Measurements from ENCODE around the gene ASTL. TPM values are rescaled to one million over a fixed set of nuclear protein-coding genes. Genes with fewer than 3 reads are reported as not detected.

ASTL gene
- total RNA-seq, 1 donor from 2014 or later = not detected

DNA sequence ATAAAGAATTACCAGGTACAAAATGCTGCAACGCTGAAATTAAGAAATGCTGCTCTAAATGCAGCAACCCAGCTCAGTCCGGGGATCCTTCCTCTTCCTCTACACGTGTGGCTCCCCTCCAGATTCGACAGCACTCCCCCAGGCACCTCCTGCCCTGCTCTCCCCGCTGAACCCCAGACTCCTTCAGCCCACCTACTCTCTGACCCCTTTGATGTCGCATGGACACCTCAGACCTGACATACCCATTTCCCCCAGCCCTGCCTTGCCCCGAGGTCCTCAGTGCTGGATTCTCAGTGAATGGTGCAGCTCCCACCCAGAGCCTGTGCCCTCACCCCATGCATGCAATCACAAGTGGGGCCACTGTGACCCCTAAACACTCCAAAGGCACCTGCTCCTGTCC is 17.3 kb downstream of the ASTL start:
- Histone ChIP-seq H3K27me3 (ENCODE audit: insufficient read depth, low read length) (peaks cover 38% of the 10 kb centered on the region), H3K4me1 (ENCODE audit: insufficient read depth, low read length) (peaks cover 2% of the 10 kb centered on the region), H4K20me1 (ENCODE audit: insufficient read depth, low read length) (no peaks in the 10 kb centered on the region), H3K27ac (ENCODE audit: low read depth, low read length) (no peak overlapping the region), H3K36me3 (ENCODE audit: insufficient read depth, low read length) (no peaks in the 10 kb centered on the region), H3K4me3 (ENCODE audit: insufficient read depth, low read depth, low read length) (no peak overlapping the region), H3K9ac (ENCODE audit: low read length) (no peak overlapping the region), H3K9me3 (ENCODE audit: insufficient read depth, low read depth, low read length) (no peaks in the 10 kb centered on the region), H2AFZ (ENCODE audit: low read depth, low read length) (no peak overlapping the region), H3K4me2 (ENCODE audit: low read length) (no peak overlapping the region), H3K79me2 (ENCODE audit: insufficient read depth, low read length) (no peaks in the 10 kb centered on the region)
- no peak overlapping the region for H3K27ac Mint-ChIP-seq (ENCODE audit: unreplicated experiment)
- peaks cover 76% of the 10 kb centered on the region for H3K27me3 Mint-ChIP-seq (ENCODE audit: low read depth, unreplicated experiment)
- TF ChIP-seq EZH2 (IDR thresholded peaks at IDR 0.05; ENCODE audit: insufficient read depth, low read length) = no peak
- TF ChIP-seq, protein P1, sequence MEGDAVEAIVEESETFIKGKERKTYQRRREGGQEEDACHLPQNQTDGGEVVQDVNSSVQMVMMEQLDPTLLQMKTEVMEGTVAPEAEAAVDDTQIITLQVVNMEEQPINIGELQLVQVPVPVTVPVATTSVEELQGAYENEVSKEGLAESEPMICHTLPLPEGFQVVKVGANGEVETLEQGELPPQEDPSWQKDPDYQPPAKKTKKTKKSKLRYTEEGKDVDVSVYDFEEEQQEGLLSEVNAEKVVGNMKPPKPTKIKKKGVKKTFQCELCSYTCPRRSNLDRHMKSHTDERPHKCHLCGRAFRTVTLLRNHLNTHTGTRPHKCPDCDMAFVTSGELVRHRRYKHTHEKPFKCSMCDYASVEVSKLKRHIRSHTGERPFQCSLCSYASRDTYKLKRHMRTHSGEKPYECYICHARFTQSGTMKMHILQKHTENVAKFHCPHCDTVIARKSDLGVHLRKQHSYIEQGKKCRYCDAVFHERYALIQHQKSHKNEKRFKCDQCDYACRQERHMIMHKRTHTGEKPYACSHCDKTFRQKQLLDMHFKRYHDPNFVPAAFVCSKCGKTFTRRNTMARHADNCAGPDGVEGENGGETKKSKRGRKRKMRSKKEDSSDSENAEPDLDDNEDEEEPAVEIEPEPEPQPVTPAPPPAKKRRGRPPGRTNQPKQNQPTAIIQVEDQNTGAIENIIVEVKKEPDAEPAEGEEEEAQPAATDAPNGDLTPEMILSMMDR (IDR thresholded peaks at IDR 0.05; ENCODE audit: insufficient read depth, low read depth, low read length) = no peak
- H3K9me3 Mint-ChIP-seq (ENCODE audit: unreplicated experiment) = peaks cover 8% of the 10 kb centered on the region
- DNase-seq (ENCODE audit: low read depth) (no peak), FAIRE-seq (no peak)
- peaks cover 4% of the 10 kb centered on the region for H3K36me3 Mint-ChIP-seq (ENCODE audit: low read depth, unreplicated experiment)
- no peaks in the 10 kb centered on the region for H3K4me1 Mint-ChIP-seq (ENCODE audit: low read depth, unreplicated experiment)
- peak overlapping the region; percentile 28 for H3K4me3 Mint-ChIP-seq (ENCODE audit: unreplicated experiment)

DNA sequence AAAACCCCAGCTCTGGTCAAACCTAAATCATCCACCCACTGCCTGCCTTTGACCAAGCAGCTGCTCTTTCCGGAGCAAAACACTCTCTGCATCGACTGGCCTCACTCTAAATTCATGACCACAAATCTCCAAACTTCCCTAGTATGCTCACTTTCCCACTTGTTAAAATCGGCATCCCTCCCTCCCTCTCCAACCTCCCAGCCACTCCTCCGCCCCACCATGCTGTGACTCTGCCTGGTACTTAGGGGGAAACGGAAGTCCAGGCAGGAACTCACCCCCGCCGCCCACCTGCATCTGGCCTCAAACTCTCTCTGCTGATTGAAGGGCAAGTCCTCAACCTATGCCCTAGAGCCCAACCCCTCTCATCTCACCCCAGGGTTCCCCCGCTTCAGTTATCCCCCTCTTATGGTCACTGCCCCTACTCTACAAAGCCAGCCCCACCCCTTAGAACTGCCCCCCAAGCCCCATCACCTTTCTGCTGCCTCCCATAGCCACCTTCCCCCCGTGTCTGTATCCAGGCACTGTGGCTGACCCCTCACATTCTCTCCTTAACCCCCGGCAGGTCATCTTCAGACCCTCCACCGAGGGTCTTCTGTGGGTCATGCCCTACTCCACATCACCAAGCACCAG is 18.1 kb downstream of the ASTL start:
- Histone ChIP-seq H2AFZ (ENCODE audit: low read depth, low read length) (no peak overlapping the region), H3K27ac (ENCODE audit: low read depth, low read length) (no peak overlapping the region), H3K4me3 (ENCODE audit: insufficient read depth, low read depth, low read length) (no peak overlapping the region), H3K9me3 (ENCODE audit: insufficient read depth, low read depth, low read length) (no peaks in the 10 kb centered on the region), H4K20me1 (ENCODE audit: insufficient read depth, low read length) (no peaks in the 10 kb centered on the region), H3K4me1 (ENCODE audit: insufficient read depth, low read length) (peaks cover 2% of the 10 kb centered on the region), H3K9ac (ENCODE audit: low read length) (no peak overlapping the region), H3K79me2 (ENCODE audit: insufficient read depth, low read length) (no peaks in the 10 kb centered on the region), H3K36me3 (ENCODE audit: insufficient read depth, low read length) (no peaks in the 10 kb centered on the region), H3K27me3 (ENCODE audit: insufficient read depth, low read length) (peaks cover 42% of the 10 kb centered on the region), H3K4me2 (ENCODE audit: low read length) (no peak overlapping the region)
- Mint-ChIP-seq H3K27me3 (ENCODE audit: low read depth, unreplicated experiment) (peaks cover 75% of the 10 kb centered on the region), H3K4me3 (ENCODE audit: unreplicated experiment) (no peak overlapping the region), H3K36me3 (ENCODE audit: low read depth, unreplicated experiment) (peaks cover 4% of the 10 kb centered on the region), H3K4me1 (ENCODE audit: low read depth, unreplicated experiment) (no peaks in the 10 kb centered on the region), H3K9me3 (ENCODE audit: unreplicated experiment) (peaks cover 9% of the 10 kb centered on the region), H3K27ac (ENCODE audit: unreplicated experiment) (no peak overlapping the region)
- DNase-seq (ENCODE audit: low read depth) = no peak
- TF ChIP-seq, protein P1 (IDR thresholded peaks at IDR 0.05; ENCODE audit: insufficient read depth, low read depth, low read length) = no peak
- no peak for TF ChIP-seq EZH2 (IDR thresholded peaks at IDR 0.05; ENCODE audit: insufficient read depth, low read length)
- FAIRE-seq = no peak

DNA sequence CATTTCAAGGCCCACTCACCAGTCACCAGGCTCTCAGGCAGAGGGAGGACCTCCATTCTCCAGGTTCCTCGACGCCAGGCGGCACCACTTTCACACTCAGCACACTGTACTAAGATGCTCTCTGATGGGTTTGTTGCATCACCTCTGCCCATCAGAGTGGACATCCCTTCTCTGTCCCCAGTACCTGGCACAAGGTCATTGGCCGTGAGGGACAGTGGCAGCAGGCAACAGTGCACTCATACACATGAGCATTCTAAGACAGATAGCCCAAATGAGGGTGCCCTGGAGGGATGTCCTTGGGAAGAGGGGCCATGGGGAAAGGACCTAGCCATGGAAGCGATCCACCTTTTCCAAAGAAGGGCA is 18.9 kb downstream of the ASTL start:
- Histone ChIP-seq H3K79me2 (ENCODE audit: insufficient read depth, low read length) (no peaks in the 10 kb centered on the region), H3K4me3 (ENCODE audit: insufficient read depth, low read depth, low read length) (no peak overlapping the region), H3K9ac (ENCODE audit: low read length) (no peak overlapping the region), H3K9me3 (ENCODE audit: insufficient read depth, low read depth, low read length) (no peaks in the 10 kb centered on the region), H4K20me1 (ENCODE audit: insufficient read depth, low read length) (no peaks in the 10 kb centered on the region), H3K4me2 (ENCODE audit: low read length) (no peak overlapping the region), H3K36me3 (ENCODE audit: insufficient read depth, low read length) (no peaks in the 10 kb centered on the region), H3K27ac (ENCODE audit: low read depth, low read length) (no peak overlapping the region), H3K27me3 (ENCODE audit: insufficient read depth, low read length) (peaks cover 49% of the 10 kb centered on the region), H2AFZ (ENCODE audit: low read depth, low read length) (no peak overlapping the region), H3K4me1 (ENCODE audit: insufficient read depth, low read length) (peaks cover 2% of the 10 kb centered on the region)
- Mint-ChIP-seq H3K27ac (ENCODE audit: unreplicated experiment) (no peak overlapping the region), H3K9me3 (ENCODE audit: unreplicated experiment) (peaks cover 10% of the 10 kb centered on the region), H3K4me3 (ENCODE audit: unreplicated experiment) (no peak overlapping the region), H3K36me3 (ENCODE audit: low read depth, unreplicated experiment) (peaks cover 3% of the 10 kb centered on the region), H3K4me1 (ENCODE audit: low read depth, unreplicated experiment) (no peaks in the 10 kb centered on the region), H3K27me3 (ENCODE audit: low read depth, unreplicated experiment) (peaks cover 73% of the 10 kb centered on the region)
- DNase-seq (ENCODE audit: low read depth) = no peak
- FAIRE-seq = no peak
- no peak for TF ChIP-seq EZH2 (IDR thresholded peaks at IDR 0.05; ENCODE audit: insufficient read depth, low read length)
- TF ChIP-seq, protein P1 (IDR thresholded peaks at IDR 0.05; ENCODE audit: insufficient read depth, low read depth, low read length) = no peak

Data from astrocyte (in vitro differentiated cells and primary cell).